ENCODE data around the gene BLVRB.
"Not testable (repeated sequence)": the region's sequence is repeated elsewhere in the genome, so short reads cannot be mapped to it uniquely, and the experiment has no call there.

BLVRB gene

DNA sequence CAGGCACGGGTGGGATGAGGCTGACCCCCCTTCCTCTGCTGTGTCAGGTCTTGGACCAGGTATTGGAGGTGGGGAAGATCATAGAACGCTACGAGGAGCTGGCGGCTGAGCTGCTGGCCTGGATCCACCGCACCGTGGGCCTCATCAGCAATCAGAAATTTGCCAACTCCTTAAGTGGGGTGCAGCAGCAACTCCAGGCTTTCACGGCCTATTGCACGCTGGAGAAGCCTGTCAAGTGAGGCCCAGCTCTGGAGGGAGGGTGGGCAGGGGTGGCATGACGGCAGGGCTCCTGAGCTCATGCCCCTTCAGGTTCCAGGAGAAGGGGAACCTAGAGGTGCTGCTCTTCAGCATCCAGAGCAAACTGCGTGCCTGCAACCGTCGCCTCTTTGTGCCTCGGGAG lies 36.5 kb upstream of the BLVRB start:
- TF ChIP-seq CTCF (IDR thresholded peaks at IDR 0.05; ENCODE audit: low read depth, low read length) = no peak
- no peak overlapping the region for H3K4me3 ChIP-seq (ENCODE audit: low read depth, low read length)
- in situ Hi-C loops (cut with HindIII; ENCODE audit: low sequenced_read_pairs) = no loop called here
- DNase-seq (ENCODE audit: low read depth, low spot score) = no peak

- no peak for DNase-seq (ENCODE audit: low read depth, low spot score)
- no peak overlapping the region for H3K4me3 ChIP-seq (ENCODE audit: low read depth, low read length)
- TF ChIP-seq CTCF (IDR thresholded peaks at IDR 0.05; ENCODE audit: low read depth, low read length) = no peak
- in situ Hi-C loops (cut with HindIII; ENCODE audit: low sequenced_read_pairs) = no loop called here
Observed at GRCh38 chr19:40501599-40501998, 36.1 kb upstream of the BLVRB start.

- in situ Hi-C loops (cut with HindIII; ENCODE audit: low sequenced_read_pairs); H3K4me3 ChIP-seq (ENCODE audit: low read depth, low read length); DNase-seq (ENCODE audit: low read depth, low spot score): not testable (repeated sequence)
Observed at GRCh38 chr19:40500678-40501530, 35.4 kb upstream of the BLVRB start.

DNA sequence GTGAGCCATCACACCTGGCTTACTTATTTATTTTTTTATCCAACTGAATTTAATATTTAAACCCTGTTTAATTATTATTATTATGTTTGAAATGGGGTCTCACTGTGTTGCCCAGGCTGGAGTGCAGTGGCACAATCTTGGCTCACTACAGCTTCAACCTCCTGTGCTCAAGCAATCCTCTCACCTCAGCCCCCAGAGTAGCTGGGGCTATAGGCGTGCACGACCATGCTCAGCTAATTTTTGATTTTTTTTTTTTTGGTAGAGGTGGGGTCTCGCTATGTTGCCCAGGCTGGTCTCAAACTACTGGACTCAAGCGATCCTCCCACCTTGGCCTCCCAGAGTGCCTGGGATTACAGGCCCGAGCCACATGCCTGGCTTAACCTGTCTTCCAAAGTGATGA lies 33.8 kb upstream of the BLVRB start:
- no peak overlapping the region for H3K4me3 ChIP-seq (ENCODE audit: low read depth, low read length)
- in situ Hi-C loops (cut with HindIII; ENCODE audit: low sequenced_read_pairs) = no loop called here
- DNase-seq (ENCODE audit: low read depth, low spot score) = no peak
- no peak for TF ChIP-seq CTCF (IDR thresholded peaks at IDR 0.05; ENCODE audit: low read depth, low read length)

DNA sequence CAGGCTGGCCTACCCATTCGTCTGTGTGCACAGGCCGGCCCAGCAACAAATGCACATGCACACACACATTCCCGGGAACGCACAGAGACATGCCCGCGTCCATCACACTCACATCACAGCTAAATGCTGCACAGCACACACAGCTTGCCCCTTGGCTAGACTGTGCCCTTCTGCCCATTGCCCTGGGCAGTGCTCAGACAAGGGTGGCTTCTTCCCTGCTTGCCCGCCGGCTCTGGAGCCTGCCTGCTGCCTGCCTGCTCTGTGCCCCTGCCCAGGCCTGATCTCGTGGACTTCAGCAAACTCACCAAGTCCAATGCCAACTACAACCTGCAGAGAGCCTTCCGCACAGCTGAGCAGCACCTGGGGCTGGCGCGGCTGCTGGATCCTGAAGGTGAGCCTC lies 31.7 kb upstream of the BLVRB start:
- no peak for TF ChIP-seq CTCF (IDR thresholded peaks at IDR 0.05; ENCODE audit: low read depth, low read length)
- H3K4me3 ChIP-seq (ENCODE audit: low read depth, low read length) = no peak overlapping the region
- no peak for DNase-seq (ENCODE audit: low read depth, low spot score)
- in situ Hi-C loops (cut with HindIII; ENCODE audit: low sequenced_read_pairs) = no loop called here

GRCh38 chr19:40494191-40494838 lies 28.8 kb upstream of the BLVRB start:
- no peak for TF ChIP-seq CTCF (IDR thresholded peaks at IDR 0.05; ENCODE audit: low read depth, low read length)
- DNase-seq (ENCODE audit: low read depth, low spot score) = no peak
- in situ Hi-C loops (cut with HindIII; ENCODE audit: low sequenced_read_pairs) = no loop called here
- H3K4me3 ChIP-seq (ENCODE audit: low read depth, low read length) = no peak overlapping the region

DNA sequence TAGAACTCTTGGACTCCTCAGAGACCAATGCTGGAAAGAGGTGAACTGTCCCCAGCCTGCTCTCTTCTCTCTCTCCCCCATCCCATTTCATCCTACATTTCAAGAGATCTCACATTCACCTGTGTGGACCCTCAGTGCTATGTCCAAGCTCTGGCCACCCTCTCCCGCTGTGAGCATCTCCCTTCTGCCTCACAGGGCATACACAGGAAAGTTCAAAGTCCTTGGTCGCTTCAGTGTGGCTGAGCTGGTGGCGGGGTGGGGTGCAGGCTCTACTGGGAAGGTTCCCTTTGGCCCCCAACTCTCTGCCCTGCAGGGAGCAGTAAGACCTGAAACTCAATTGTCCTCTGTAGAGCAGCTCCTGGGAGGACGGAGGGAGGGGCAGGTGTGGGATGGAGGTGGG lies 28.2 kb upstream of the BLVRB start:
- in situ Hi-C loops (cut with HindIII; ENCODE audit: low sequenced_read_pairs) = no loop called here
- no peak overlapping the region for H3K4me3 ChIP-seq (ENCODE audit: low read depth, low read length)
- DNase-seq (ENCODE audit: low read depth, low spot score) = no peak
- no peak for TF ChIP-seq CTCF (IDR thresholded peaks at IDR 0.05; ENCODE audit: low read depth, low read length)

Measured in astrocyte of the spinal cord (primary cell).